Measurements from ENCODE around the gene NFKBIE. TPM values are rescaled to one million over a fixed set of nuclear protein-coding genes. Genes with fewer than 3 reads are reported as not detected.
A peak's percentile ranks its signal among the peaks of the same experiment; 100 is the strongest.

The NFKBIE gene
- total and polyA plus RNA-seq, 2 donors (not counting 1 experiment from before 2014, with no cell fraction given): 46.5 to 90.0 TPM

DNA sequence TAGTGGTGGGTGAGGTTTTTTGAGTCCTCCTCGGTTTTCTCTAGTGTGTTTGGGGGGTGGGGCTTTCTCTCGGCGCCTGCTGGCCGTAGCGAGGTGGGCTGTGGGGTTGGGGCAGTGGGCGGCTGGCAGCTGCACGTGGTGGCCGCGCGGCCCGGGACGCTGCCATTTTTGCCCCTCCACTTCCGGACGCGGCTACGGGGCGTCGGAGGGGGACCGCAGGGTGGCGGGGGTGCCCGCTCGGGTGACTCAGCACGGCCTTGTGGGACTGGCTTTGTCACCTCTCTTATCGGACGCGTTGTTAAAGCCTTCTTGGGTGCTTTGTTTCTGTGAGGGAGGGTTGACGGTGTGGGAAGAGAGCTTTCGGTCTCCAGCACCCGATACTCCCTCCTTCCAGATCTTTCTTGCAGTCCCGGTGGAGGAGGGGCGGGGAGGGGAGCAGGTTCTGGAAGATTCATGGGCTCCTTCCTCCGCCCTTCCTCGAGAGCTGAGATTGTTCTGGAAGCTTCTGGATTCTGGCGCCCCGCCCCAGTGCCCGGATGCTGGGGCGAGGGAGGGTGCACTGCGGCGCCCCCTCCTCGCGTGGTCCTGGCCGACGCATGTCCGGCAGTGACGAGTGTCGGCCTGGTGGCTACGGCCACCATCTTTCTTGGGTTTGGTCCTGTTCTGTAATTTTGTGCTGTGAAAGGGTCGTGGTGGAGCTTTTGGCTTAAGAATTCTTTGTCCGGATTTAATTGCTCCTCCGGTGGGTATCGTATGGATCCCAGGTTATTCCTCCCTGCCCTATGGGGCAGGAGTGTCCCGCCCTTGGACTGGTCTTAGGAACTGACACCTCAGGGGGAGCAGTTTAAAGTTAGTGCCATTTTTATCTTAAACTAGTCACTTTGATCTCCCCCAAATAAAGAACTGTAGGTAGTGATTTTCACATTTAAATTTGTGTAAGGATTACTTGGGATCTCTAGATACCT, 17.7 kb downstream of the NFKBIE start:
- Histone ChIP-seq H4K20me1 (ENCODE audit: control insufficient read depth, insufficient read depth, low read length, poor library complexity, severe bottlenecking) (peaks cover 51% of the 10 kb centered on the region), H3K9me3 (ENCODE audit: control extremely low read depth in 1 of 3, control insufficient read depth in 2 of 3, insufficient read depth in 1 of 3, low read length in 2 of 3) (no peaks in the 10 kb centered on the region), H3K79me2 (ENCODE audit: control insufficient read depth, insufficient read depth, low read length) (peaks cover 35% of the 10 kb centered on the region), H3K4me2 (replicated peaks; ENCODE audit: low read depth, low read length, poor library complexity, severe bottlenecking) (peak overlapping the region; percentile 97), H3K36me3 (replicated peaks in 1 of 2; ENCODE audit: control extremely low read depth in 1 of 2, control insufficient read depth in 1 of 2, extremely low read depth in 1 of 2, insufficient read depth in 2 of 2, low read length in 1 of 2) (peaks cover 9 to 46% of the 10 kb centered on the region in 2 experiments), H3K27ac (ENCODE audit: low read length in 2 of 2) (peak overlapping the region; percentile 93 to 99), H3K27me3 (replicated peaks in 1 of 4; ENCODE audit: control extremely low read depth in 1 of 4, control insufficient read depth in 3 of 4, insufficient read depth in 4 of 4, low read length in 3 of 4) (no peaks in the 10 kb centered on the region), H3K4me1 (ENCODE audit: control insufficient read depth in 2 of 2, insufficient read depth in 2 of 2, low read length in 2 of 2) (peaks cover 12 to 30% of the 10 kb centered on the region in 2 donors), H3K4me3 (ENCODE audit: control extremely low read depth in 1 of 5, extremely low read depth in 1 of 5, insufficient read depth in 1 of 5, low read depth in 2 of 5, low read length in 4 of 5) (peak overlapping the region; percentile 85 to 100 (median 98)), H2AFZ (ENCODE audit: insufficient read depth, low read depth, low read length, poor library complexity, severe bottlenecking) (no peak overlapping the region), H3K9ac (ENCODE audit: low read length) (peak overlapping the region; percentile 99)
- peak; percentile 38 for ATAC-seq (ENCODE audit: low read depth)
- POLR2A ChIA-PET: interaction anchor here (0.5 to 6.1 kb wide), 18 partner anchors 9 to 618 kb away, joined by 3 to 105 read pairs (median 4); partner anchors contain the start of genes AARS2, CDC5L, MRPL14 and NFKBIE
- CTCF ChIA-PET: interaction anchor here (0.9 to 7.6 kb wide), 10 partner anchors 8 to 1466 kb away, joined by 3 to 68 read pairs (median 8); partner anchors contain the start of genes AARS2, BICRAL, SLC29A1 and SLC35B2
- no peaks in the 10 kb centered on the region for H3K9me3 Mint-ChIP-seq (ENCODE audit: insufficient read depth)
- peak overlapping the region; percentile 95 for H3K27ac Mint-ChIP-seq
- under 1% methylated on average over 41 of the region's 52 CpGs for WGBS (ENCODE audit: insufficient coverage)
- intact Hi-C loops (cut with micrococcal nuclease): loop anchor here (1.0 to 5.0 kb wide), 3 partner anchors 10 to 120 kb away; partner anchors contain the start of genes AARS2, MRPL14, SLC35B2 and TMEM63B
- H3K27me3 Mint-ChIP-seq: no peaks in the 10 kb centered on the region
- peak; percentile 88 for DNase-seq
- H3K4me3 Mint-ChIP-seq: peak overlapping the region; percentile 96
- TF ChIP-seq, protein P1, sequence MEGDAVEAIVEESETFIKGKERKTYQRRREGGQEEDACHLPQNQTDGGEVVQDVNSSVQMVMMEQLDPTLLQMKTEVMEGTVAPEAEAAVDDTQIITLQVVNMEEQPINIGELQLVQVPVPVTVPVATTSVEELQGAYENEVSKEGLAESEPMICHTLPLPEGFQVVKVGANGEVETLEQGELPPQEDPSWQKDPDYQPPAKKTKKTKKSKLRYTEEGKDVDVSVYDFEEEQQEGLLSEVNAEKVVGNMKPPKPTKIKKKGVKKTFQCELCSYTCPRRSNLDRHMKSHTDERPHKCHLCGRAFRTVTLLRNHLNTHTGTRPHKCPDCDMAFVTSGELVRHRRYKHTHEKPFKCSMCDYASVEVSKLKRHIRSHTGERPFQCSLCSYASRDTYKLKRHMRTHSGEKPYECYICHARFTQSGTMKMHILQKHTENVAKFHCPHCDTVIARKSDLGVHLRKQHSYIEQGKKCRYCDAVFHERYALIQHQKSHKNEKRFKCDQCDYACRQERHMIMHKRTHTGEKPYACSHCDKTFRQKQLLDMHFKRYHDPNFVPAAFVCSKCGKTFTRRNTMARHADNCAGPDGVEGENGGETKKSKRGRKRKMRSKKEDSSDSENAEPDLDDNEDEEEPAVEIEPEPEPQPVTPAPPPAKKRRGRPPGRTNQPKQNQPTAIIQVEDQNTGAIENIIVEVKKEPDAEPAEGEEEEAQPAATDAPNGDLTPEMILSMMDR (IDR thresholded peaks at IDR 0.05): no peak
- no peak for TF ChIP-seq EZH2 (IDR thresholded peaks at IDR 0.05; ENCODE audit: borderline replicate concordance, insufficient read depth, low read depth, low read length, poor library complexity, severe bottlenecking)
- H3K4me1 Mint-ChIP-seq: peaks cover 48% of the 10 kb centered on the region
